WERI-Rb-1 (cell line): ENCODE data around the gene SLC6A18.

Experiments used
- DNase-seq: peaks from one replicate; pipeline ENCODE4 v3.0.0-alpha.2; 2020
- H3K27ac ChIP-seq: fragments of 250-450 bp; sonication (Bioruptor Pico); 2 replicates; pipeline ENCODE4 v1.5.1; 2020; ENCODE audit warnings: mild to moderate bottlenecking, moderate library complexity
- H3K27me3 ChIP-seq: fragments of 250-450 bp; sonication (Bioruptor Pico); 2 replicates; pipeline ENCODE4 v1.5.1; 2021; ENCODE audit warnings: mild to moderate bottlenecking, low read depth, moderate library complexity; ENCODE audit not compliant: insufficient read depth, severe bottlenecking
- H3K36me3 ChIP-seq: fragments of 250-450 bp; sonication (Bioruptor Pico); 2 replicates; pipeline ENCODE4 v1.5.1; 2020; ENCODE audit warnings: mild to moderate bottlenecking, moderate library complexity
- H3K4me3 ChIP-seq: 2 replicates; pipeline ENCODE4 v1.5.1; 2011; ENCODE audit warnings: low read depth, mild to moderate bottlenecking, control low read depth, low read length
- H3K9me3 ChIP-seq: fragments of 250-450 bp; sonication (Bioruptor Pico); 2 replicates; pipeline ENCODE4 v1.5.1; 2021; ENCODE audit warnings: mild to moderate bottlenecking, moderate library complexity; ENCODE audit not compliant: severe bottlenecking
- TF ChIP-seq, protein P1 (sequence below): IDR thresholded peaks from 2 replicates; pipeline ENCODE4 v1.5.1; 2011; ENCODE audit warnings: low read depth, mild to moderate bottlenecking, control low read depth, inconsistent platforms, low read length

SLC6A18 gene

GRCh38 chr5:1268056-1268455 lies 42.9 kb downstream of the SLC6A18 start:
- peaks cover 4% of the 10 kb centered on the region for H3K9me3 ChIP-seq
- H3K4me3 ChIP-seq, result no peak overlapping the region
- no peak overlapping the region for H3K27ac ChIP-seq
- no peaks in the 10 kb centered on the region for H3K27me3 ChIP-seq
- DNase-seq, result no peak
- no peaks in the 10 kb centered on the region for H3K36me3 ChIP-seq
- TF ChIP-seq, protein P1, sequence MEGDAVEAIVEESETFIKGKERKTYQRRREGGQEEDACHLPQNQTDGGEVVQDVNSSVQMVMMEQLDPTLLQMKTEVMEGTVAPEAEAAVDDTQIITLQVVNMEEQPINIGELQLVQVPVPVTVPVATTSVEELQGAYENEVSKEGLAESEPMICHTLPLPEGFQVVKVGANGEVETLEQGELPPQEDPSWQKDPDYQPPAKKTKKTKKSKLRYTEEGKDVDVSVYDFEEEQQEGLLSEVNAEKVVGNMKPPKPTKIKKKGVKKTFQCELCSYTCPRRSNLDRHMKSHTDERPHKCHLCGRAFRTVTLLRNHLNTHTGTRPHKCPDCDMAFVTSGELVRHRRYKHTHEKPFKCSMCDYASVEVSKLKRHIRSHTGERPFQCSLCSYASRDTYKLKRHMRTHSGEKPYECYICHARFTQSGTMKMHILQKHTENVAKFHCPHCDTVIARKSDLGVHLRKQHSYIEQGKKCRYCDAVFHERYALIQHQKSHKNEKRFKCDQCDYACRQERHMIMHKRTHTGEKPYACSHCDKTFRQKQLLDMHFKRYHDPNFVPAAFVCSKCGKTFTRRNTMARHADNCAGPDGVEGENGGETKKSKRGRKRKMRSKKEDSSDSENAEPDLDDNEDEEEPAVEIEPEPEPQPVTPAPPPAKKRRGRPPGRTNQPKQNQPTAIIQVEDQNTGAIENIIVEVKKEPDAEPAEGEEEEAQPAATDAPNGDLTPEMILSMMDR, result no peak

DNA sequence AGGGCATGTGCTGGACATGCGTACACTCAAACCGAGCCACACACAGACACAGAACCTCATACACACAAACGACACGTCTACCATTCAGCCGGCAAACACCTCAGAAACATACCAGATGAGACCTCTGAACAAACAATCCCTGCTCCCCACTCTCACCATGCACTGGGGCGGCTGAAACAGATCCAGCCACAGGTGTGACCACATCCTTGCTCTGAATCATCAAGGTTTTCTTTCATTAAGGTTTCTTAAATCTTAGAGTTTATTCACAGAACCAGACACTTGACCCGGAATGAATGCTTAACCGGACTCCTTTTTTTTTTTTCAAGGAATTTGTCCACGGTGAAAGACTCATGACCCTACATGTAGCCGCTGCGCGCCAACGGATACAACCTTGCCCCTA lies 43.5 kb downstream of the SLC6A18 start:
- TF ChIP-seq, protein P1, result no peak
- Histone ChIP-seq H3K4me3 (no peak overlapping the region), H3K27ac (no peak overlapping the region), H3K27me3 (no peaks in the 10 kb centered on the region), H3K36me3 (no peaks in the 10 kb centered on the region), H3K9me3 (peaks cover 4% of the 10 kb centered on the region)
- no peak for DNase-seq

- no peak overlapping the region for H3K27ac ChIP-seq
- no peaks in the 10 kb centered on the region for H3K36me3 ChIP-seq
- no peaks in the 10 kb centered on the region for H3K9me3 ChIP-seq
- DNase-seq, result no peak
- no peaks in the 10 kb centered on the region for H3K27me3 ChIP-seq
- H3K4me3 ChIP-seq, result no peak overlapping the region
- TF ChIP-seq, protein P1, result no peak
Observed at GRCh38 chr5:1270426-1270825, 45.2 kb downstream of the SLC6A18 start.

- DNase-seq, result no peak
- TF ChIP-seq, protein P1, result no peak
- Histone ChIP-seq H3K36me3 (no peaks in the 10 kb centered on the region), H3K9me3 (no peaks in the 10 kb centered on the region), H3K4me3 (no peak overlapping the region), H3K27me3 (no peaks in the 10 kb centered on the region), H3K27ac (no peak overlapping the region)
Observed at GRCh38 chr5:1270933-1271914, 46.0 kb downstream of the SLC6A18 start.

DNA sequence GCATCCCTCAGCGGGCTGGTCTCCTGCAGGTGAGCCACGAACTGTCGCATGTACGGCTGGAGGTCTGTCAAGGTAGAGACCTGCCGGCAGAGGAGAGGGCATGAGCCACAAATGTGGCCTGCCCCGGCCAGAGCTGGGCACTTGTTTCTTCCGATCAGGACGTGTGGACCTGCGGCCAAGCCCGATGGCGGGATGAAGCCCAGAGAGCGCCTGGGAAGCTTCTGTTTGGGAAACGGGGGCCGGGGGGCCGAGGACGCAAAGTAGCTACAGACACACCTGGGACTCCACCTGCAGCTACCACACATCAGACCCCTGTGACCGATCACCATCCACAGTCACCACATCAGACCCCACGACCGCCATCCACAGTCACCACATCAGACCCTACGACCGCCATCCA lies 47.0 kb downstream of the SLC6A18 start:
- H3K9me3 ChIP-seq, result no peaks in the 10 kb centered on the region
- no peak for DNase-seq
- no peak overlapping the region for H3K27ac ChIP-seq
- no peaks in the 10 kb centered on the region for H3K27me3 ChIP-seq
- TF ChIP-seq, protein P1, result no peak
- H3K4me3 ChIP-seq, result no peak overlapping the region
- no peaks in the 10 kb centered on the region for H3K36me3 ChIP-seq

DNA sequence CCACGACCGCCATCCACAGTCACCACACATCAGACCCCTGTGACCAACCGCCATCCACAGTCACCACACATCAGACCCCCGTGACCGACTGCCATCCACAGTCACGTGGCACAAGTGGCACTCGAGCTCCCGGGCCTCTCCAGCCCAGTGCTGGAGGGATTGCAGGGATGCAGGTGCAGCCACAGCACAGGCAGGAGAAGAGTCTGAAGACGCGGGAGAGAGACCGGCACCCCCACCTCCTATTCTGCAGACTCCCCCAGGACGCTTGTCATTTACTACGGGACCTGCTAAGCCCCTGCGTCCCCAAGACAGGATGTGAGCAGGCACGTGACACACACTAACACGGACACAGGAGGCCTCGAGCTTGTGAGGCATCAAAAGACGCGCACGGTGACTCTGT lies 48.6 kb downstream of the SLC6A18 start:
- H3K4me3 ChIP-seq, result no peak overlapping the region
- no peaks in the 10 kb centered on the region for H3K36me3 ChIP-seq
- H3K9me3 ChIP-seq, result no peaks in the 10 kb centered on the region
- no peak overlapping the region for H3K27ac ChIP-seq
- DNase-seq, result no peak
- H3K27me3 ChIP-seq, result no peaks in the 10 kb centered on the region
- TF ChIP-seq, protein P1, result no peak
